GM11168 (cell line): ENCODE measurements around the gene KLHL2.

Experiments used
- in situ Hi-C: fragments of 300-500 bp; cut with MboI; formaldehyde crosslinking; loops from one replicate; pipeline ENCODE4 v1.12.0; 2022; ENCODE audit warnings: low sequenced_read_pairs; ENCODE audit not compliant: unreplicated experiment

Gene KLHL2

GRCh38 chr4:165347647-165348569 is 140.5 kb downstream of the KLHL2 start:
- in situ Hi-C loops = loop anchor here (25.0 kb wide), 1 partner anchor 136 kb away; the partner anchor contains the start of gene KLHL2

GRCh38 chr4:165351359-165352130 is 144.2 kb downstream of the KLHL2 start:
- in situ Hi-C loops = loop anchor here (10.0 kb wide), 1 partner anchor 113 kb away; no protein-coding TSS in a partner anchor

- in situ Hi-C loops = loop anchor here (10.0 kb wide), 1 partner anchor 109 kb away; no protein-coding TSS in a partner anchor
Observed at GRCh38 chr4:165355900-165356300, 148.5 kb downstream of the KLHL2 start.

- in situ Hi-C loops = loop anchor here (10.0 kb wide), 1 partner anchor 105 kb away; no protein-coding TSS in a partner anchor
Observed at GRCh38 chr4:165359506-165359905, 152.1 kb downstream of the KLHL2 start.

GRCh38 chr4:165360041-165360695 is 152.8 kb downstream of the KLHL2 start:
- in situ Hi-C loops = no loop called here

GRCh38 chr4:165360985-165361670 is 153.8 kb downstream of the KLHL2 start:
- in situ Hi-C loops = no loop called here

- in situ Hi-C loops = no loop called here
Observed at GRCh38 chr4:165361810-165362209, 154.4 kb downstream of the KLHL2 start.

- in situ Hi-C loops = no loop called here
Observed at GRCh38 chr4:165364452-165365080, 157.2 kb downstream of the KLHL2 start.

GRCh38 chr4:165367040-165367439 is 159.7 kb downstream of the KLHL2 start:
- in situ Hi-C loops = no loop called here

- in situ Hi-C loops = no loop called here
Observed at GRCh38 chr4:165368114-165368513, 160.8 kb downstream of the KLHL2 start.

- in situ Hi-C loops = no loop called here
Observed at GRCh38 chr4:165368567-165368966, 161.2 kb downstream of the KLHL2 start.

GRCh38 chr4:165369522-165369921 is 162.2 kb downstream of the KLHL2 start:
- in situ Hi-C loops = no loop called here

GRCh38 chr4:165370530-165370929 is 163.2 kb downstream of the KLHL2 start:
- in situ Hi-C loops = no loop called here
